Measurements from ENCODE around the gene SLC9A7. TPM values are rescaled to one million over a fixed set of nuclear protein-coding genes. Genes with fewer than 3 reads are reported as not detected.

SLC9A7 gene
- polyA plus RNA-seq, 1 experiment = 15.3 TPM

DNA sequence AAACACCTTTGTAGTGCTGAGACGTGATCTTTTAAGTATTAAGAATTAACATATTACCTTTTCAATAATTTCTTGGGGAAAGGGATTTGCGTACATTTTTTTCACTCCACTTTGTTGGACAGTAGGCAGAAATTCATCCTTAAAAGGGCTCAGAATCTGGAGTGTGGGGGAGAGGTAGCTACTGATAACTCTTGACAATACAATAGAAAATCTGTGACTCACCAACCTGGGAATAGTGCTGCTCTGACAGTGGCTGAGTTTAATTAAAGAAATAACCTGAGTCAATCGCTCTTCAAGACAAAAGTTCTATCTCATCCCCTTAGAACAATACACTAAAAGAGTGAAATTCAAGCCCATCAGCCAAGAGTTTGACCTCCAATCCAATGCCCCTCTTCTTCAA lies 60.2 kb downstream of the SLC9A7 start:
- POLR2A ChIA-PET = no interaction called here
- DNase-seq (ENCODE audit: low read depth, low spot score) = no peak
- Histone ChIP-seq H3K4me3 (ENCODE audit: low read depth, low read length) (no peak overlapping the region), H3K27me3 (ENCODE audit: control insufficient read depth, insufficient read depth, low read length) (no peaks in the 10 kb centered on the region), H3K27ac (ENCODE audit: low read depth, low read length) (no peak overlapping the region), H3K9me3 (ENCODE audit: control insufficient read depth, insufficient read depth, low read length) (no peaks in the 10 kb centered on the region)
- TF ChIP-seq, protein P1, sequence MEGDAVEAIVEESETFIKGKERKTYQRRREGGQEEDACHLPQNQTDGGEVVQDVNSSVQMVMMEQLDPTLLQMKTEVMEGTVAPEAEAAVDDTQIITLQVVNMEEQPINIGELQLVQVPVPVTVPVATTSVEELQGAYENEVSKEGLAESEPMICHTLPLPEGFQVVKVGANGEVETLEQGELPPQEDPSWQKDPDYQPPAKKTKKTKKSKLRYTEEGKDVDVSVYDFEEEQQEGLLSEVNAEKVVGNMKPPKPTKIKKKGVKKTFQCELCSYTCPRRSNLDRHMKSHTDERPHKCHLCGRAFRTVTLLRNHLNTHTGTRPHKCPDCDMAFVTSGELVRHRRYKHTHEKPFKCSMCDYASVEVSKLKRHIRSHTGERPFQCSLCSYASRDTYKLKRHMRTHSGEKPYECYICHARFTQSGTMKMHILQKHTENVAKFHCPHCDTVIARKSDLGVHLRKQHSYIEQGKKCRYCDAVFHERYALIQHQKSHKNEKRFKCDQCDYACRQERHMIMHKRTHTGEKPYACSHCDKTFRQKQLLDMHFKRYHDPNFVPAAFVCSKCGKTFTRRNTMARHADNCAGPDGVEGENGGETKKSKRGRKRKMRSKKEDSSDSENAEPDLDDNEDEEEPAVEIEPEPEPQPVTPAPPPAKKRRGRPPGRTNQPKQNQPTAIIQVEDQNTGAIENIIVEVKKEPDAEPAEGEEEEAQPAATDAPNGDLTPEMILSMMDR (IDR thresholded peaks at IDR 0.05; ENCODE audit: low read depth, low read length) = no peak
- CTCF ChIA-PET = interaction anchor here (1.0 kb wide), 1 partner anchor 13 kb away, joined by 4 read pairs; no protein-coding TSS in a partner anchor

DNA sequence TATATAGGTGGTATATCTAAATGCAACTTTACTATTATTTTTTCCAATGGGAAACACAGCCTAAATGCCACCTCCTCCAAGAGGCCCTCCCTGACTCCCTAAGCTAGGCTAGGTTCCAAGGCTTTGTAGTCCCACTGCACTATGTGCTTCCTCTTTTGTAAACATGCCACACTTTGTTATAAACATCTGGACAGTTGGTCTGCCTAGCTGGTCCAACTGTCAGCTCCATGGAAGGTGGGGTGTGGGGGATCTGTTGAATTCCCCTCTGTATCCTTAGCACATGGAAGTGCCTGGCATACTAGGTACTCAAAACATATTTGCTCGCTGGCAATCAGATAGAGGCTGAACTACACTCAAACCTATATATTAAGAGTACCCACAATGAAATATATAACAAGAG lies 63.4 kb downstream of the SLC9A7 start:
- CTCF ChIA-PET = interaction anchor here (2.0 kb wide), 1 partner anchor 9 kb away, joined by 6 read pairs; no protein-coding TSS in a partner anchor
- DNase-seq (ENCODE audit: low read depth, low spot score) = no peak
- POLR2A ChIA-PET = no interaction called here
- no peak overlapping the region for H3K27ac ChIP-seq (ENCODE audit: low read depth, low read length)
- H3K9me3 ChIP-seq (ENCODE audit: control insufficient read depth, insufficient read depth, low read length) = no peaks in the 10 kb centered on the region
- no peaks in the 10 kb centered on the region for H3K27me3 ChIP-seq (ENCODE audit: control insufficient read depth, insufficient read depth, low read length)
- TF ChIP-seq, protein P1 (IDR thresholded peaks at IDR 0.05; ENCODE audit: low read depth, low read length) = no peak
- no peak overlapping the region for H3K4me3 ChIP-seq (ENCODE audit: low read depth, low read length)

DNA sequence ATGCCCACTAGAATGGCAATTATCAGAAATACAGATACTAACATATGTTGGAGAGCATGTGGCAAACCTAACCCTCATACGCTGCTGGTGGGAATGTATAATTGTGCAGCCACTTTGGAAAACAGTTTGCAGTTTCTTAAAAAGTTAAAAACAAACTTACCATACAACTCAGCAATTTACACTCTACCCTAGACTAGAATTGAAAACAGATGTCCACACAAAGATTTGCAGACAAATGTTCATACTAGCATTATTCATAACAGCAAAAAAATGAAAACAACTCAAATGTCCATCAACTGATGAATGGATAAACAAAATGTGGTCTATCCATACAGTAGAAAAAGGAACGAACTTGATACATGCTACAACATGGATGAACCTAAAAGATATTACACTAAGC lies 64.4 kb downstream of the SLC9A7 start:
- CTCF ChIA-PET = no interaction called here
- Histone ChIP-seq H3K27ac (ENCODE audit: low read depth, low read length) (no peak overlapping the region), H3K9me3 (ENCODE audit: control insufficient read depth, insufficient read depth, low read length) (no peaks in the 10 kb centered on the region), H3K27me3 (ENCODE audit: control insufficient read depth, insufficient read depth, low read length) (no peaks in the 10 kb centered on the region), H3K4me3 (ENCODE audit: low read depth, low read length) (no peak overlapping the region)
- POLR2A ChIA-PET = no interaction called here
- TF ChIP-seq, protein P1 (IDR thresholded peaks at IDR 0.05; ENCODE audit: low read depth, low read length) = no peak
- DNase-seq (ENCODE audit: low read depth, low spot score) = no peak

DNA sequence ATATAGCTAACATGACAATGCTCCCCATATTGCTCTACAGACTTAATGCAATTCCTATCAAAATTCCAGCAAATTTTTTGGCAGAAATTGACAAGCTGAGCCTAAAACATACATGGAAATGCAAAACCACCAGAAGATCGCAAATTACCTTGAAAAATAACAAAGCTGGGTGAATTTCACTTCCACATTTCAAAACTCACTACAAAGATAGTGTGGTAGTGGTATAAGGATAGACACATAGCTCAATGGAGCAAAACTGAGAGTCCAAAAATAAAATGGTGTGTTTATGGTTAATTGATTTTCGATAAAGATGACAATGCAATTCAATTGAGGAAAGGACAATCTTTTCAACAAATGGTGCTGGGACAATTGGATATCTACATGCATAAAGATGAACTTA lies 65.8 kb downstream of the SLC9A7 start:
- no peak overlapping the region for H3K27ac ChIP-seq (ENCODE audit: low read depth, low read length)
- ChIA-PET POLR2A (no interaction called here), CTCF (no interaction called here)
- H3K4me3 ChIP-seq (ENCODE audit: low read depth, low read length) = no peak overlapping the region
- no peak for DNase-seq (ENCODE audit: low read depth, low spot score)
- TF ChIP-seq, protein P1 (IDR thresholded peaks at IDR 0.05; ENCODE audit: low read depth, low read length) = no peak
- no peaks in the 10 kb centered on the region for H3K9me3 ChIP-seq (ENCODE audit: control insufficient read depth, insufficient read depth, low read length)
- no peaks in the 10 kb centered on the region for H3K27me3 ChIP-seq (ENCODE audit: control insufficient read depth, insufficient read depth, low read length)

DNA sequence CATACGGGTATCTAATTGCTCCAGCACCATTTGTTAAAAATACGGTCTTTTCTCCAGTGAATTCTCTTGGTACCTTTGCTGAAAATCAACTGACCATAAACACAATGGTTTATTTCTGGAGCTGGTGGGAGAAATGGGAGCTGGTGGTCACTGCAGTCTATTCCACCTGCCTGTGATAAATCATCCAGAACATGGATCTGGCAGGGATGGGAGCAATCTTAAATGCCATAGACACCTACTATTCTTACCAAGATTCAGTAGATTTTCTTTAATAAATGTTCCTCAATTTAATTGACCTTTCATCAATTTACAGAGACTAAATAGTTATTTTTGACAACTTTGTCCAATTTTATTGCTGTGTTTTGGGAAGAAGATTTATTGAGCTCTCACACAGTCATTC lies 68.1 kb downstream of the SLC9A7 start:
- Histone ChIP-seq H3K4me3 (ENCODE audit: low read depth, low read length) (no peak overlapping the region), H3K27me3 (ENCODE audit: control insufficient read depth, insufficient read depth, low read length) (no peaks in the 10 kb centered on the region), H3K27ac (ENCODE audit: low read depth, low read length) (no peak overlapping the region), H3K9me3 (ENCODE audit: control insufficient read depth, insufficient read depth, low read length) (no peaks in the 10 kb centered on the region)
- no peak for DNase-seq (ENCODE audit: low read depth, low spot score)
- TF ChIP-seq, protein P1 (IDR thresholded peaks at IDR 0.05; ENCODE audit: low read depth, low read length) = no peak
- ChIA-PET POLR2A (no interaction called here), CTCF (no interaction called here)

All from AG04450 (cell line).